GM04503 (cell line): ENCODE measurements around the gene KLHL18.
A peak's percentile ranks its signal among the peaks of the same experiment; 100 is the strongest.
"Not testable (repeated sequence)": the region's sequence is repeated elsewhere in the genome, so short reads cannot be mapped to it uniquely, and the experiment has no call there.

Source experiments
- DNase-seq: peaks from one replicate; pipeline ENCODE4 v3.0.0-alpha.2; 2012; ENCODE audit warnings: low read depth

KLHL18 gene

DNA sequence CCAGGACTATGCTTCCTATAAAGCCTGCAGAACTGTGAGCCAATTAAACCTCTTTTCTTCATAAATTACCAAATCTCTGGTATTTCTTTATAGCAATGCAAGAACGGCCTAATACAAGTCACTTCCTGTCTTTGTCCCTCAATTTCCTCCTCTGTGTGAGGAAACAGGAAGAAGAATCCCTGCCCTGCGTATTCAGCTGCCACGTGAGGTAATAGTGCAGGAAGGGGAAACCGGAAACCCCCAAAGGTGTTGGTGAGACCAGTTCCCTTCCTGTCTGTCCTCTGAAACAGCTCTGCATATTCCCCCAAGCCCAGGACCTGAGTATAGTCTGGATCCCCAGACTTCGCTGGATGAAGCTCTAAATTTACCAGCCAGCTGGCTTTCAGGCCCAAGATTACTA, 80.0 kb downstream of the KLHL18 start:
- DNase-seq = no peak

DNA sequence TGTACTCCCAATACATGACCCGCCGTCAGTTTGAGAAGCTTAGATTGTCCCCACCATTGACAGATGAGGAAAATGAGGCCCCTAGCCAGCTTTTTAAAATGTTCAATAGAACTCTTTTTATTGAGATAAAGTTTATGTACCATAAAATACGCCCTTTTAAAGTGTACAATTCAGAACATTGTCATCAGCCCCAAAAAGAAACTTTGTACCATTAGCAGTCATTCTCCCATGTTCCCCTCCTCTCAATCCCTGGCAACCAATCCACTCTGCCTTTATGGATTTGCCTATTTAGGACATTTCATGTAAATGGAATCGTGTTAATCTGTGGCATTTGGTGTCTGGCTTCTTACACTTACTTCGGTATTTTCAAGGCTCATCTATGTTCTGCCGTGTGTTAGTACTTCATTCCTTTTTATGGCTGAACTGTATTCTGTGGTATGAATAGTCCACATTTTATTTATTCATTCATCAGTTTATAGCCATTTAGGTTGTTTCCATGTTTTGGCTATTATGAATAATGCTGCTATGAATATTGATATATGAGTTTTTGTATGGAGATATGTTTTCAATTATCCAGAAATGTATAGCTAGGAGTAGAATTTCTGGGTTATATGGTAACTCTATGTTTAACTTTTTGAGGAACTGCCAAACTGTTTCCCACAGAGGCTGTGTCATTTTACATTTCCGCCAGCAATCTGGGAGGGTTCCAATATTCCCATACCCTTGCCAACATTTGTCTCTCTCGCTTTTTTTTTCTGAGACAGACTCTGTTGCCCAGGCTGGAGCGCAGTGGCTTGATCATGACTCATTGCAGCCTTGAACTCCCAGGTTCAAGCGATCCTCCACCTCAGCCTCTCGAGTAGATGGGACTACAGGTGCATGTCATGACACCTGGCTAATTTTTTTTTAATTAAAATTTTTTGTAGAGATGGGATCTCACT, 82.7 kb downstream of the KLHL18 start:
- DNase-seq = peak; percentile 63

DNA sequence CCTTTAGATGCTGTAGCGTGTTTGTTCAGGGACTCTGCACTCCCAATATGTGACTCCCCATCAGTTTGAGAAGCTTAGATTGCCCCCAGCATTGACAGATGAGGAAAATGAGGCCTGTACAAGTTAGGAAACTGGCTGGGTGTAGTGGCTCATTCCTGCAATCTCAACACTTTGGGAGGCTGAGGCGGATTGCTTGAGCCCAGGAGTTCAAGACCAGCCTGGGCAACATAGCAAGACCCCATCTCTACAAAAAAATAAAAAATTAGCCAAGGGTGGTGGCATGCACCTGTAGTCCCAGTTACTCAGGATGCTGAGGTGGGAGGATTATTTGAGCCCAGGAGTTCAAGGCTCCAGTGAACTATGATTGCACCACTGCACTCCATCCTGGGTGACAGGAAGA, 84.1 kb downstream of the KLHL18 start:
- no peak for DNase-seq

DNA sequence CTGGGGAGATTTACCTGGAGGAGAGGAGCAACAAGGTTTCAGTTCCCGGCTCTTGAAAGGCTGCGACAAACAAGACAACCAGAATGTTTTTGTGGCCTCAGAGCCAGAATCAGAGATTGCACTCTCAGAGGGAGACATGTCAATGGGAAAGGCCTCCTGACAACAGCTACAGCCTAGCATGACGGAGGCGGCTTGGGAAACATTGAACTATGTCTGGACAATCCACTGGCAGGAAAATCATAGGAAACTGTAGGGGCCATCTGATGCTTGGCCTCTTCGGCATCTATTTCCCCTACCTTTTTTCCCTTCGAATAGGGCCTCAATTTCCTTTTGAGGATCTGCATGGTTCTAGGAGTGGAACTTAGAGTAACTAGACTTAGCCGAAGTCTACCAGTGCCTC, 84.9 kb downstream of the KLHL18 start:
- no peak for DNase-seq

DNA sequence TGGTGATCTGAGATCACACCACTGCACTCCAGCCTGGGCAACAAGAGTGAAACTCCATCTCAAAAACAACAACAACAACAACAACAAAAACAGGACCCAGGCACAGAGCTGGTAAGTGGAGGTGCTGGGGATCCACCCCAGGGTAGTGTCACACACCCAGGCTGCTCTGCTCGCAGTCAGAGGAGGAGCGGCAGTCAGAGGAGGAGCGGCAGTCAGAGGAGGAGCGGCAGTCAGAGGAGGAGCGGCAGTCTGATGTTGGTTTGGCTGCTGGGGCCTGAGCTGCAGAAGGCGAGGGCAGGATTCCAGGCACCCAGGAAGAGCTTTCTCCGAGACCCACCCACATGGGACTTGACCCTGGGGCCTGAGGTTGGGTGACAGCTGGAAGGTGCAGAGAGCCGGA, 87.3 kb downstream of the KLHL18 start:
- not testable (repeated sequence) for DNase-seq

DNA sequence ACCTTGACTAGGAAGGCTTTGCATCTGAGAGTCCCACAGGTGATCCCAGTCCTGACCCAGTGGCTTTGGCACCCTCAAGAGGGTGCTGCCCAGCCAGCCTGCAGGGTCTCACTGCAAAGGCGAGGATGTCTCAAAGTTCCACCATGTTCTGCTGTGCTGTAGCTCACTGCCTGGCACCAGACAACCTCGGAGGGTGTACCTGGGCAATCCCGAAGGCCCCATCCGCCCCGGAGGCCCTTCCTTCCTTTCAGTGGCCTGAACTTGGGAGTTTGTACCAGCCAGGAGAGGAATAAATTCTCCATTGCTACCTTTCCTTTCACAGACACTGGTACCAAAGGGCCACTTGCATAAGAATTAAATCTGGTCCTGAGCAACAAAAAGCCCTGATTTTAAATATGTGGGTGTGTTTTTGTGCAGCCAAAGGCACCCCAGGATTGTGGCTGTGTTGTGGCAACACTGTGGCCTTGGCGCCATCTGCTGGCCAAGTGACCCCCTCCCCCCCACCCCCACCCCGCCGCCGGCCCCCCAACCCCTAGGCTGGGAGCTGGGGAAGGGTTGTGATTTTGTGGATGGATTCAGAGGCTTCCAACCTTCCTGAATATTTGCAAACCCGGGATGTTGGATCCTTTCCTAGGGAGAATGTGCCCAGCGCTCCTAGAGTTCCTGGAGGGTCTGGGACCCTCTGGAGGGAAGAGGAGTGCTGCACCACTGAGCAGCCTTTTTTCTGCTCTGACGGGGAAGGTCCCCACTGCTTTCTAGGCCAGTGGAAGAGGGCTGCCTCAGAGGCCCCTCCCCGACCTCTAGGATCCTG, 88.3 kb downstream of the KLHL18 start:
- DNase-seq = no peak

DNA sequence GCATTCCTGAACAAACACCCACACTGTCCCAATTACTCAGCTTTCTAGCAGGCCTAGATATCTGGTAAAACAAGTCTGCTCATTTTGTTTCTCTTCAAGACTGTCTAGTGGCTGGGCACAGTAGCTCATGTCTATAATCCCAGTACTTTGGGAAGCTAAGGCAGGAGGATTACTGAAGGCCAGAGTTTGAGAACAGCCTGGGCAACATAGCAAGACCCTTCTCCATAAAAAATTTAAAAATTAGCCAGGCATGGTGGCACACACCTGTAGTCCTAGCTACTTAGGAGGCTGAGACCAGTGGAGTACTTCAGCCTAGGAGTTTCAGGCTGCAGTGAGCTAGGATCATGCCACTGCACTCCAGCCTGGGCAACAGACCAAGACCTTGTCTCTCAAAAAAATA, 91.8 kb downstream of the KLHL18 start:
- DNase-seq = no peak

DNA sequence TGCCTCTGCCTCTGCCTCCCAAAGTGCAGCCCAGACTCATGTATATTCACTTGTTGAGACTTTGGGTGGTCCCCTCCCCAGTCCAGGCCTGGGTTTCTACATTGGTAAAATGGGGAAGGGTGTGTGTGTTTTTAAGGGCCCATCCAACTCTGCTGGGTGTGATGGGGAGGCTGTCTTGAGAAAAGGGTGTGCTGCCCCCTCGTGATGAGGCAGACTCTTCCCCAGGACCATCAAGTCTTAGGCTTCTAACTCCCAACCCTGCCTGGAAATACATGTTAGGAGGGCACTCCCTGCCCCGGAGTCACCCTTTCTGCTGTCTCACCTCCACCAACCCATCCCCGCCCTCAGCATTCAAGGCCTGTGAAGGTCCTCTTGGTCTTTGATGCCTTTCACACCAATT, 93.6 kb downstream of the KLHL18 start:
- no peak for DNase-seq

DNA sequence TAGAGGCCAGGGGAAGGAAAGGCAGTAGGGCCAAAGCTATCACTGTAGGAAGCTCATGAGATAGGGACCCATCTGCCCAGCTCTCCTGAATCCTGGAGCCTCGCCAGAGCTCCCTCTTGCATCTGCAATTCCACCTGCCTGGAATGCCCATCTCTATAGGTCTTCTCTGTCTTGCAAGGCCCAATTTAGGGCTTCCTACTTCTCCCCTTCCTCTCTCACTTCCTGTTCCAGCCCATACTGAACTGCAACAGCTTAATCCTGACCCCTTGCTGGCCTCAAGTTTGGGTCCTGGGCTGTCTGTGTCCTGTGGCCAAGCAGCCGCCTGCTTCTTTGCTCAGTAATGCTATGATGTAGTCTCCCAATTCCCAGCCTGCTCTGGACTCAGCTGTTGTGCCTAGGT, 94.4 kb downstream of the KLHL18 start:
- DNase-seq = no peak

DNA sequence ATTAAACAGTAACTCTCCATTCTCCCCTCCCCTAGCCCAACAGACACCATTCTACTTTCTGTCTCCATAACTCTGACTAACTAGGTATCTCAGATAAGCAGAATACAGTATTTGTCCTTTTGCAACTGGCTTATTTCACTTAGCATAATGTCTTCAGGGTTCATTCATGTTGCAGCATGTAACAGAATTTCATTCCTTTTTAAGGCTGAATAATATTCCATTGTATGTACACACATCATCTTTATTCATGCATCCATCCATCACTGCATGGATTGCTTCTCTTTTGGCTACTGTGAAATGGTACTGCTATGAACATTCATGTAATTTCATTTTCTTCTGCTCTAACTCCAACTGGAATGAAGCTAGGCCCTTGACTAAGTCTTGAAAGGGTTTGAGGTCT, 96.1 kb downstream of the KLHL18 start:
- DNase-seq = no peak

DNA sequence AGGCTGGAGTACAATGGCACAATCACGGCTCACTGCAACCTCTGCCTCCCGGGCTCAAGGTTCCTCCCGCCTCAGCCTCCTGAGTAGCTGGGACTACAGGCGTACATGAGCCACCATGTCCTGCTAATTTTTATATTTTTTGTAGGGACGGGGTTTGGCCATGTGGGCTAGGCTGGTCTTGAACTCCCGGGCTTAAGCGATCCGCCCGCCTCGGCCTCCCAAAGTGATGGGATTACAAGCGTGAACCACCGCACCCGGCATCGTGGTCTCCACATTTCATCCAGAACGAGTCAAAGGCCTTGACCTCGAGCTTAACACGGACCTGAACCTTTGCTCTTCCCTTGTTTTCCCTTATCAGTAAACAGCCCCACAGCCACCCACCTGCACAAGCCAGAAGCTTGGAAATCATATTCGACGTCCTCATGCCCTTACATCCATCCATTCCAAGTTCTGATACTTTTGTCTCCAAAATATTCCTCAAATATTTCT, 96.7 kb downstream of the KLHL18 start:
- DNase-seq = no peak

DNA sequence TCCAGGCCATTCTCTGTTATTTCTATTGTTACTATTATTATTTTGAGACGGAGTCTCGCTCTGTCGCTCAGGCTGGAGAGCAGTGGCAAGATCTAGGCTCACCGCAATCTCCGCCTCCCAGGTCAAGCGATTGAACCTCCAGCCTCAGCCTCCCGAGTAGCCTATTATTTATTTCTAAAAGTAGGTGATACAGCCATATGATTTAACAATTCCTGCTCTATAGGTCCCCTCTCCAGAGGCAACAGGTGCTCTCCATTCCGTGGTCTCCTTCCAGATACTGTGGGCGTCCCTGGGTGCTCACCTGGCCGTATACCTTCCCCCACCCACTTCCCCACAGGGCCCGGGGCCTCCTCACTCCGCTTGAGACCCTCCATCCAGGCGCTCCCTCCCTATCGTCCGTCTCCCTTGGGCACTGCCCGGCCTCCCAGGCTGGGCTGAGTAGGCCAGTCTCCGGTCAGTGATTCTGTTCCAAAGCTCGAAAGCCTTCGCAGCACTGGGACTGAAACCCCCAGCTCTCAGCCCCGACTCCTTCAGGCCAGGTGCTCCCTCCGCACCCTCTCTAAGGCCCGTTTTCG, 97.4 kb downstream of the KLHL18 start:
- no peak for DNase-seq

DNA sequence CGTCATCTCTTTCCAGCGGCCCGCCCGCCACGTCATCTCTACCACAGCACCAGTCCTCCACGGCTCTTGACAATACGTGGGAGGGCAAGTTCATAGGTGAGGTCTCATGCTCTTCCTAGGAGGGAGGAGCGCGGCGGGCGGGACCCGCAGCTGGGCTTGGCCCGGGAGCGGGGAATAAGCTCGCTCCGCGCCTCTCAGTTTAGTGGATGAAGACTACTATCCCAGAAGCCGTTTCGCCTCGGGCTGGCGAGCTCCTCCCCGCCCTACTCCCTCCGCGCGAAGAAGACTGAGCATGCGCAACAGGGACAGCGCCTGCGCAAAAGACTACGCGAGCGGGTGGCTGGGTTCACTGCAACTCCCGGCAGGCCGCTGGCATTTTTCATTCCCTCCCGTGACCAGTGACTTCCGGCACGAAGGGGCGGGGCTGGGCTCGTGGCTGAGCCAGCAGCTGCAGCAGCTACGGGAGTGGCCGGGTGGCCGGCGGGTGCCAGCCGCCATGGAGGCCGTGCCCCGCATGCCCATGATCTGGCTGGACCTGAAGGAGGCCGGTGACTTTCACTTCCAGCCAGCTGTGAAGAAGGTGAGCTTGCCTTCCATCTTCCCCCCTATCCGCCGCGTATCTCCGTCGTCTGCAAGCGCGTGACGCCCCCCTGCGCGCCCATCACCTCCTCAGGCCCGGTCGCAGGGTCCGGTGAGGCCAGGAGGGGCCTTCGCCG, 98.0 kb downstream of the KLHL18 start, which contains the start of gene PTPN23:
TSS of gene PTPN23 (plus strand) at position 421 of the 716 bp plus-strand sequence. CDS start at position 497, 76 bp downstream.
- peak; percentile 93 for DNase-seq

DNA sequence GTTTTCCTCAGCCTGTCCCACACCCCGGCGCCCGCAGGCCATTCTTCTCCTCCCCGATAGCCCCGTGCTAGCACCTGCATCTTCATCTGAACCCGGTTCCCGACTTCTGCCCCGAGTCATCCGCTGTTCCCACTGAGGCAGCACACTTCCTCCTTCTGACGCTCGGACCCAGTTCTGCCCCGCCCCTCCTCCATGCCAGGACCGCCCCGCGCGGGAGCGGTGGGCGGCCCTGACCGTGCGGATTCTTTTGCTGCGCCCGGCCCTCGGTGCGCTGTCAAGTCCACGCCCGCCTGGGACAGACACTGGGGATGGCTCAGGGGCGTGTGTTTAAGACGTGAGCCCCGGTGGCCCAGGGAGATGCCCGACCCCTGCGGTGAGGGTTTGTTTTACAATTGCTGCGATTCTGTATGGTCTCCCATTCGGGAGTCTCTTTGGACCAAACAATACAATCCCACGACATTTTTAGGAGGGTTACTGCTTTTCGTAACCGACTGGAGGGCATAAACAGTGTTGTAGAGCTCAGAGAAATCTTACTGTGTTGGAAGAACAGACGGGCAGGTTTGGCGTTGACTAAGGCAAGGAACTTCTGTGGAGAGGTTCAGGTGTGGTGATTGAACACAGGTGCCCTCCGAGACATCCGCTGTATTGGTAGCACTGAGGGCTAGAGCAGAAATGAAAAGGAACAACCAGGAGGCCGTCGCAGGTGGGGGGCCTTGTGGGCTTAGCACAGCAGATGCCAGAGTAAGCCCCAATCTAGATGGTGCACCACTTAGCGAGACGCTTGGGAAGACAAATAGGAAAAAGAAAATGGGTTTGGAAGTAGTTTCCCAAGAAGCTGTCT, 98.8 kb downstream of the KLHL18 start:
- peak; percentile 34 for DNase-seq

DNA sequence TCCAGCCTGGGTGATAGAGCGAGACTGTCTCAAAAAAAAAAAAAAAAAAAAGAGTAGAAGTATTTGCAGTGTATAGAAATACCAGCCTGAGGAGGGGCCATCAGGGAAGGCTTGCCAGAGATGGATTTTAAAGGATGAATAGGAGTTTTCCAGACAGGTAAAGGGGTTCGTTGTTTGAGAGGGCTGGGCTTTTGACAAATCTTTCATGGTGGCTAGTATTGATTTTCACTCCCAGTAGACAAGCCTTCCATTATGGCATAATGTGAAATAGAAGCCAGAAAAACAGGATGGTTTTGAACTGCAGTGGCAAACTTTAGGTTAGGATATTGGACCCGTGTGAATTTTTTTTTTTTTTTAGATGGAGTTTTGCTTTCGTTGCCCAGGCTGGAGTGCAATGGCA, 101.7 kb downstream of the KLHL18 start:
- no peak for DNase-seq

DNA sequence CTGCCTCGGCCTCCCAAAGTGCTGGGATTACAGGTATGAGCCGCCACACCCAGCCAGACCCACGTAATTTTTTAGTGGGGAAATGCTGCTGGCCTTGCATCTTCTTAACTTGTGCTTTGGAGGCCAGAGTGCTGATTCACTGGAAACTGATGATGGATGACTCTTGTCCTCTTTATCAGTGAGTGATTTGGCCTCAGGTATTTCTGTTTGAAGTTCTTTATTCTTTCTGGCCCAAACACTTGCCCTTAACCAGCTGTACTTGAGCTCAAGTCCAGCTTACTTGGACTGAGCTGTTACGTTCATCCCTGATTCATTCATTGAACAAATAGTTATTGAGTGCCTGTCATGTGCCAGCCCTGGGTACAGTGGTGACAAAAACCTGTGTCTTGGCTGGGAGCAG, 102.3 kb downstream of the KLHL18 start:
- DNase-seq = no peak

DNA sequence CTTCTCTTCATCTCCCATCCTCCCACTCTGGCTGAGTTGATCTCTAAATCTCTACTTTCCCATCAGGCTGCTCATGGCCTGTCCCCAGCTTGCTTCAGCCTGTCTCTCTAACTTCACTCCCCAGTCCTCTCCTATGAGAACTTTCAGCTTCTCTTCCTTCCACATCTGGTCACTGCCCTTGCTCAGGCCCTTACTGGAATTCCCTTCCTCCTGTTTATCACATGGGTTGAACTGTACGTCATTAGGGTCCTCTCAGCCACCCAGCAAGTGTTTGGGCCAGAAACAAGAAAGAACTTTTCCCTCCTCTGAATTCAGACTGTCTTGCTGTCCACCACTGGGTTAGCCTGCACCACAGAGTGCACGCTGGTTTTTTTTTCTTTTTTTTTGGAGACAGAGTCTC, 103.1 kb downstream of the KLHL18 start:
- DNase-seq = no peak

DNA sequence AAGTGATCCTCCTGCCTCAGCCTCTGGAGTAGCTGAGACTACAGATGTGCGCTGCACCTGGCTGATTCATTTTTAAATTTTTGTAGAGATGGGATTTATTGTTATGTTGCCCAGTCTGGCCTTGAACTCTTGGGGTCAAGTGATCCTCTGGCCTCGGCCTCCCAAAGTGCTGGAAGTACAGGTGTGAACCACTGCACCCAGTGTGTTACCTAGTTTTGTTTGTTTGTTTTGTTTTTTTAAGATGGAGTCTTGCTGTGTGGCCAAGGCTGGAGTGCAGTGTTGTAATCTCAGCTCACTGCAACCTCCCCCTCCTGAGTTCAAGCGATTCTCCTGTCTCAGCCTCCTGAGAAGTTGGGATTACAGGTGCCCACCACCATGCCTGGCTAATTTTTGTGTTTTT, 110.2 kb downstream of the KLHL18 start:
- DNase-seq = no peak

DNA sequence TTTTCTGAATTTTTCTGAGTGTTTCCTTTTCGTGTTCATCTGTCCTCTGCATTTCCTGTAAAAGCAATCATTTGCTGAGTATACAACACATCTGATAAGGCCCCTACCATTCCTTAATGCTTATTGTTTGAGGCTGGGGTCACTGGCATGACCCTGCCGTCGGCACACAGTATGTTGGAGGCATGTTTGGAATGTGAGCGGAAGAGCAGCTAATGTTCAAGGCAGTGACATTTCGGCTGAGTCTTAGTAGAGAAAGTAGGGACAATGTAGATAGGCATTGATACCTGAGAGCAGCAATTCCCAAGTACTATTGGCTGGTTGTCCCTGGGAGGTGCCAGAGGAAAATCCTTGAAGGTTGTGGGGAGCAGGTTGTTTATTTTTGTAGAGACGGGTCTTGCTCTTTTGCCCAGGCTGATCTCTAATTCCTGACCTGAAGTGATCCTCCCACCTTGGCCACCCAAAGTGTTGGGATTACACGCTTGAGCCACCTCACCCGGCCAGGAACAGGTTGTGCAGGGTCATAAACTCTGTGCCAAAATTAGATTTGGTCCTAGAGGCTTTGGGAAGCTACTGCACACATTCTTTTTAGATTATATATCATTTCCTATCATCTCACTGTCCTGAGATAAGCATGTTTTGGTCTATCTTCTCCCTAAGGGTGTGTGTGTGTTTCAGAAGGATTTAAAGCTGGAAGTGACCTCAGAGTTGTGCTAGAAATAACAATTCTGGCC, 111.6 kb downstream of the KLHL18 start:
- DNase-seq = no peak

DNA sequence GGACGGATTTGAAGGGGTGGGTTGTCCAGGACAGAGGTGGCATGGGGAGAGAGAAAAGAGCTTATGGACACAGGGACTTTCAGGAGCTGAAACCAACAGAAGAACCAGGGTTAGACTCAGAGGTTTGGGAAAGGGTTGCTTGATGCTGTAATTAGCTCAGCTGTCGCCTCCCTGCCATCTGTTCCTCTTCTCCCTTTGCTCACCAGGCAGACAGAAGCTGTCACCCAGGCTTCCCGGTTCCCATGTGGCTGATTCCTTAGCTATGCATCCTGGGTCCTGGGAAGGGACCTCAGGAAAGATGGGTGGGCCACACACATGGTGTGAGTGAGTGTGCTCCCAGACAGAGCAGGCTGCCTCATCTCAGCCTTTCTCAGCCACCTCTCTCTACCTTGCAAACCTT, 112.1 kb downstream of the KLHL18 start:
- DNase-seq = no peak
